ENCODE data around the gene LYPD6.
"Not testable (repeated sequence)": the region's sequence is repeated elsewhere in the genome, so short reads cannot be mapped to it uniquely, and the experiment has no call there.

The LYPD6 gene

DNA sequence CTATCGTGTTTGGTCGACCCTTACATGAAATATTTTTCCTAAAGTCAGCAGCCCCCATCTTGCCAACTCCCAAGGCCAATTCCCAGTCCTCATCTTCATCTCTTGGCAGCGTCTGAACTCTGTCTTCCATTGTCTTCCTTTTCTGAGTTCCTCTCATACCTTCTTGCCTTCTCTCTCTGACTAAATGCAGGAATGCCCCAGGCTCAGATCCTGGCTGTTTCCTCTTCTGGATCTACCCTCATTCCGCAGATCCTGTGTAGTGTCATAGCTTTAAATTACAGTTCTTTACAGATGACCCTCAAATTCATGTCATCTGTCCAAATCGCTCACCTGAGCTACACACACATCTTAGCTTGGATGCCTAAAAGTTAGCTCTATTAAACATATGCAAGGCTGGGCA lies 162.5 kb downstream of the LYPD6 start:
- in situ Hi-C loops (cut with HindIII; ENCODE audit: low sequenced_read_pairs), result no loop called here

GRCh38 chr2:149499204-149499603 lies 168.8 kb downstream of the LYPD6 start:
- in situ Hi-C loops (cut with HindIII; ENCODE audit: low sequenced_read_pairs), result not testable (repeated sequence)

GRCh38 chr2:149506808-149507207 lies 176.4 kb downstream of the LYPD6 start:
- in situ Hi-C loops (cut with HindIII; ENCODE audit: low sequenced_read_pairs), result not testable (repeated sequence)

DNA sequence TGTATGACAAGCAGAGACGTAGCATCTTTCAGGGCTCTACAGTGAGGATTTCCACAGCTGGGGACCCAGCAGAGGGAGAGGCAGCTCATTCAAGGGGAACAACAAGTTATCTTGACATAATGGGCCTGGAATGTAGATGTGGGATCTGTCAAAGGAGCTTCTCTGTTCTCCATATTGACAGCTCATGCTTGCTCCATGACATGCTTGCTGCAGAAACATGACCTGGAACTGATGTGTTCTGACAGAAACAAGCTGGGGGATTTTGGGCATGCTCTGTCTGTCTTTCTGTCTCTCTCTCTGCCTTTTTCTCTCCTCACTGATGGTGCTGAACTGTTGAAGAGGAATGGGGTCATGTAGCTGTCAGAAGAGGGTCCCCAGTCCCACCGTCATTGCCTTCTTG lies 177.6 kb downstream of the LYPD6 start:
- in situ Hi-C loops (cut with HindIII; ENCODE audit: low sequenced_read_pairs), result no loop called here

- in situ Hi-C loops (cut with HindIII; ENCODE audit: low sequenced_read_pairs), result no loop called here
Measured at GRCh38 chr2:149513461-149513860, 183.1 kb downstream of the LYPD6 start.
